WTC11 (cell line): ENCODE measurements around the gene KRTAP9-4. TPM values are rescaled to one million over a fixed set of nuclear protein-coding genes. Genes with fewer than 3 reads are reported as not detected.

ENCODE experiments used
- total RNA-seq: library from RNA; stranded (reverse); gene quantifications from 3 replicates; pipeline ENCODE4 v1.2.3, GENCODE V29; 2021
- TF ChIP-seq, protein P1 (sequence below): fragments of 250-450 bp; sonication (Bioruptor Pico); IDR thresholded peaks from 2 replicates; pipeline ENCODE4 v1.9.0; 2021; ENCODE audit warnings: mild to moderate bottlenecking

KRTAP9-4 gene
- total RNA-seq, 1 experiment from 2014 or later, result not detected

DNA sequence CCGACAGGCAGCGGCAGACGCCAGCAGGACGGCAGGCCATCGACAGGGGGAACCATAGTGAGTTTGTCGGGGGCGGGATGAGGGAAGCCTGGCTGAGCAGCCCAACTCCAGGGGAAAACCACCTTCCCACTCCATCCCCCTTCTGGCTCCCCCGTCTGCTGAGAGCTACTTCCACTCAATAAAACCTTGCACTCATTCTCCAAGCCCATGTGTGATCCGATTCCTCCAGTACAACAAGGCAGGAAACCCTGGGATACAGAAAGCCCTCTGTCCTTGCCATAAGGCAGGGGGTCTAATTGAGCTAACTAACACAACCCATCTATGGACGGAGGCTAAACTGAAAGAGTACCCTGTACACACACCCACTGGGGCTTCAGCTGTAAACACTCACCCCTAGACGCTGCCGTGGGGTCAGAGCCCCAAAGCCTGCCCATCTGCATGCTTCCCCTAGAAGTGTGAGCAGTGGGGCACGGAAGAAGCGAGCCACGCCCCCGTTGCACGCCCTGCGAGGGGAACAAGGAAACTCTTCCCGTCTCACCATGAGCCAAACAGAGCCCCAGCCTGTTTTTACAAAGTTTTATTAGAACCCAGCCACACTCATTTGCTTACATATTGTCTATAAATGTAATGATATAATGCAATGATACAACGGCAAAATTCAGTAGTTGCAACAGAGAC lies 49.1 kb downstream of the KRTAP9-4 start (continued):
- TF ChIP-seq, protein P1, sequence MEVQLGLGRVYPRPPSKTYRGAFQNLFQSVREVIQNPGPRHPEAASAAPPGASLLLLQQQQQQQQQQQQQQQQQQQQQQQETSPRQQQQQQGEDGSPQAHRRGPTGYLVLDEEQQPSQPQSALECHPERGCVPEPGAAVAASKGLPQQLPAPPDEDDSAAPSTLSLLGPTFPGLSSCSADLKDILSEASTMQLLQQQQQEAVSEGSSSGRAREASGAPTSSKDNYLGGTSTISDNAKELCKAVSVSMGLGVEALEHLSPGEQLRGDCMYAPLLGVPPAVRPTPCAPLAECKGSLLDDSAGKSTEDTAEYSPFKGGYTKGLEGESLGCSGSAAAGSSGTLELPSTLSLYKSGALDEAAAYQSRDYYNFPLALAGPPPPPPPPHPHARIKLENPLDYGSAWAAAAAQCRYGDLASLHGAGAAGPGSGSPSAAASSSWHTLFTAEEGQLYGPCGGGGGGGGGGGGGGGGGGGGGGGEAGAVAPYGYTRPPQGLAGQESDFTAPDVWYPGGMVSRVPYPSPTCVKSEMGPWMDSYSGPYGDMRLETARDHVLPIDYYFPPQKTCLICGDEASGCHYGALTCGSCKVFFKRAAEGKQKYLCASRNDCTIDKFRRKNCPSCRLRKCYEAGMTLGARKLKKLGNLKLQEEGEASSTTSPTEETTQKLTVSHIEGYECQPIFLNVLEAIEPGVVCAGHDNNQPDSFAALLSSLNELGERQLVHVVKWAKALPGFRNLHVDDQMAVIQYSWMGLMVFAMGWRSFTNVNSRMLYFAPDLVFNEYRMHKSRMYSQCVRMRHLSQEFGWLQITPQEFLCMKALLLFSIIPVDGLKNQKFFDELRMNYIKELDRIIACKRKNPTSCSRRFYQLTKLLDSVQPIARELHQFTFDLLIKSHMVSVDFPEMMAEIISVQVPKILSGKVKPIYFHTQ, result no peak

Other genes starting within 250 kb of the KRTAP9-4 start
- not detected in 3 replicates for gene KRTAP3-2, start 249.8 kb upstream of the KRTAP9-4 start, total RNA-seq
- gene KRTAP3-1, start 240.6 kb upstream of the KRTAP9-4 start, total RNA-seq, result not detected in 3 replicates
- gene KRTAP1-5, start 222.5 kb upstream of the KRTAP9-4 start, total RNA-seq, result not detected in 3 replicates
- not detected in 3 replicates for gene KRTAP1-4, start 219.5 kb upstream of the KRTAP9-4 start, total RNA-seq
- gene KRTAP1-3, start 214.8 kb upstream of the KRTAP9-4 start, total RNA-seq, result not detected in 3 replicates
- not detected in 3 replicates for gene KRTAP1-1, start 208.2 kb upstream of the KRTAP9-4 start, total RNA-seq
- gene KRTAP2-1, start 202.4 kb upstream of the KRTAP9-4 start, total RNA-seq, result not detected in 3 replicates
- gene KRTAP2-2, start 194.5 kb upstream of the KRTAP9-4 start, total RNA-seq, result not detected in 3 replicates
- not detected in 3 replicates for gene KRTAP2-3, start 189.6 kb upstream of the KRTAP9-4 start, total RNA-seq
- not detected in 3 replicates for gene KRTAP2-4, start 183.8 kb upstream of the KRTAP9-4 start, total RNA-seq
- not detected in 3 replicates for gene KRTAP4-7, start 165.5 kb upstream of the KRTAP9-4 start, total RNA-seq
- gene KRTAP4-8, start 151.5 kb upstream of the KRTAP9-4 start, total RNA-seq, result not detected in 3 replicates
- gene KRTAP4-16, start 147.5 kb upstream of the KRTAP9-4 start, total RNA-seq, result not detected in 3 replicates
- gene KRTAP4-9, start 144.3 kb upstream of the KRTAP9-4 start, total RNA-seq, result not detected in 3 replicates
- not detected in 3 replicates for gene KRTAP4-11, start 131.3 kb upstream of the KRTAP9-4 start, total RNA-seq
- gene KRTAP4-12, start 125.5 kb upstream of the KRTAP9-4 start, total RNA-seq, result not detected in 3 replicates
- not detected in 3 replicates for gene KRTAP4-6, start 109.1 kb upstream of the KRTAP9-4 start, total RNA-seq
- not detected in 3 replicates for gene KRTAP4-5, start 99.9 kb upstream of the KRTAP9-4 start, total RNA-seq
- gene KRTAP4-4, start 88.9 kb upstream of the KRTAP9-4 start, total RNA-seq, result not detected in 3 replicates
- gene KRTAP4-3, start 81.5 kb upstream of the KRTAP9-4 start, total RNA-seq, result not detected in 3 replicates
- gene KRTAP4-2, start 71.5 kb upstream of the KRTAP9-4 start, total RNA-seq, result not detected in 3 replicates
- not detected in 3 replicates for gene KRTAP4-1, start 64.8 kb upstream of the KRTAP9-4 start, total RNA-seq
- not detected in 3 replicates for gene KRTAP9-1, start 59.8 kb upstream of the KRTAP9-4 start, total RNA-seq
- not detected in 3 replicates for gene KRTAP9-2, start 23.0 kb upstream of the KRTAP9-4 start, total RNA-seq
- gene KRTAP9-3, start 17.2 kb upstream of the KRTAP9-4 start, total RNA-seq, result not detected in 3 replicates
- gene KRTAP9-8, start 11.7 kb upstream of the KRTAP9-4 start, total RNA-seq, result not detected in 3 replicates
- gene KRTAP9-9, start 5.7 kb downstream of the KRTAP9-4 start, total RNA-seq, result not detected in 3 replicates
- not detected in 3 replicates for gene KRTAP9-6, start 15.7 kb downstream of the KRTAP9-4 start, total RNA-seq
- gene KRTAP9-7, start 26.0 kb downstream of the KRTAP9-4 start, total RNA-seq, result not detected in 3 replicates
- gene KRTAP29-1, start 53.2 kb downstream of the KRTAP9-4 start, total RNA-seq, result not detected in 3 replicates
- gene KRTAP16-1, start 59.6 kb downstream of the KRTAP9-4 start, total RNA-seq, result not detected in 3 replicates
- not detected in 3 replicates for gene KRTAP17-1, start 66.0 kb downstream of the KRTAP9-4 start, total RNA-seq
- not detected in 3 replicates for gene KRT33A, start 101.1 kb downstream of the KRTAP9-4 start, total RNA-seq
- gene KRT33B, start 120.1 kb downstream of the KRTAP9-4 start, total RNA-seq, result not detected in 3 replicates
- not detected in 3 replicates for gene KRT34, start 132.6 kb downstream of the KRTAP9-4 start, total RNA-seq
- gene KRT31, start 147.9 kb downstream of the KRTAP9-4 start, total RNA-seq, result not detected in 3 replicates
- gene KRT37, start 174.9 kb downstream of the KRTAP9-4 start, total RNA-seq, result not detected in 3 replicates
- not detected in 3 replicates for gene KRT38, start 191.3 kb downstream of the KRTAP9-4 start, total RNA-seq
- gene KRT32, start 217.7 kb downstream of the KRTAP9-4 start, total RNA-seq, result not detected in 3 replicates
- gene KRT35, start 231.5 kb downstream of the KRTAP9-4 start, total RNA-seq, result not detected in 3 replicates
- gene KRT36, start 240.2 kb downstream of the KRTAP9-4 start, total RNA-seq, result not detected in 3 replicates